ENCODE results near the gene SRRM4.
"Not testable (repeated sequence)": the region's sequence is repeated elsewhere in the genome, so short reads cannot be mapped to it uniquely, and the experiment has no call there.

Gene SRRM4

GRCh38 chr12:119011231-119011630 is 29.9 kb downstream of the SRRM4 start:
- DNase-seq, result no peak

GRCh38 chr12:119012179-119012578 is 30.8 kb downstream of the SRRM4 start:
- no peak for DNase-seq

DNA sequence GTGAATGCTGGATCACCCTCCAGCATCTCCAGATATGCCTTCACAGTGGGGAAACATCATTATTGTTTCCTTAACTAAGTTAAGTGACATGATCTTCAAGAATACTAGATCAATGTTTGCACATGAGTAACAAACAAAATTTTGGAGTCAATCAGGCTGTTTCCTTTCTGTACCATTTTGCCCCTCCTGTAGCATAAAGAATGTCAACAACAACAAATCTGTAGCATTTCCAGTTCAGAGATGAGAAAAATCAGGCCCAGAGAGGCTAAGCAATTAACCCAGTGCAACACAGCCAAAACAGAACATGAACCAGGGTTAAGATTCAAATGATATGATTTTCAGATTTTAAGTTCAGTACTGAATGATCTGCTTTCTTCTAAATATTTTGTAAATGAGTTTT is 31.7 kb downstream of the SRRM4 start:
- no peak for DNase-seq

DNA sequence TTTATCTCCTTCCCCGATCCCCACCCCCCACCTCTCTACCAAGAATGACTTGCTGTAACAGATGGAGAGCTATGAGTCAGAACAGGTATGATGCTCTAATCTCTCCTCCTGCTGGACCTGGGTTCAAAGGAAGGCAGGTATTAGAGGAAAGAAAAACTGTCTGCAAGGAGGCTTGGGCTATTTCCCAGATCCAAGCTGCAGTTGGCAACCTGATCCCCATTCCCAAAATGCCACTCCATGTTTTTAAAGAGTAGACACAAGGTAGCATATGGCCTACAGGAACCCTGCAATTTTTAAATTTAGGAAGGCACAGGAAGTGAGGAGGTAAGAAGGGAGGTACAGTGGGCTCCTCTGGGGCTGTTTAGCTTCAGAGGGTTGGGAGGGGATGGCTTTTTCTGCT is 33.0 kb downstream of the SRRM4 start:
- no peak for DNase-seq

GRCh38 chr12:119016715-119017114 is 35.4 kb downstream of the SRRM4 start:
- DNase-seq, result no peak

GRCh38 chr12:119019166-119019565 is 37.8 kb downstream of the SRRM4 start:
- DNase-seq, result no peak

- DNase-seq, result no peak
Measured at GRCh38 chr12:119020406-119021360, 39.3 kb downstream of the SRRM4 start.

DNA sequence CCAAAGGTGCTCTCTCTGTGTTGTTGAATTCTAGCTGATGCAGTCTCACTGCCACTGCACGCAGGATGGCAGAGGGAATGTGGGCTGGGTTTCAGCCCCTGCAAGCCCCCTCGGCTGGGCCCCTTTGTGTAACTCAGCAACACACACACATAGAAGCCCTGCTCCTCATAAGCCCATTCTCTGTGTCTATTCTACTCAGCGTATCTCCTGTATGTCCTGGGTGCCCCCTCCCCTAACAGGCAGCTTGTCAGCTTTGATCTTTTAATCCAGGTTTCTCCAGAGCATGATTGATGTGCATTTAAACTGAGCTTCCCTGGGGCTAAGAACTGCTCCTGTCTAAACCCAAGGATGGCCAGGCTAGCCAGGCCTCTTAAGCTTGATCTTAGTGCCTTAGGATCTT is 43.0 kb downstream of the SRRM4 start:
- DNase-seq, result no peak

- no peak for DNase-seq
Measured at GRCh38 chr12:119025786-119026185, 44.4 kb downstream of the SRRM4 start.

GRCh38 chr12:119033332-119033731 is 52.0 kb downstream of the SRRM4 start:
- DNase-seq, result not testable (repeated sequence)

- DNase-seq, result peak in 1 of 2 experiments; percentile 25
Measured at GRCh38 chr12:119036878-119037825, 55.8 kb downstream of the SRRM4 start.

DNA sequence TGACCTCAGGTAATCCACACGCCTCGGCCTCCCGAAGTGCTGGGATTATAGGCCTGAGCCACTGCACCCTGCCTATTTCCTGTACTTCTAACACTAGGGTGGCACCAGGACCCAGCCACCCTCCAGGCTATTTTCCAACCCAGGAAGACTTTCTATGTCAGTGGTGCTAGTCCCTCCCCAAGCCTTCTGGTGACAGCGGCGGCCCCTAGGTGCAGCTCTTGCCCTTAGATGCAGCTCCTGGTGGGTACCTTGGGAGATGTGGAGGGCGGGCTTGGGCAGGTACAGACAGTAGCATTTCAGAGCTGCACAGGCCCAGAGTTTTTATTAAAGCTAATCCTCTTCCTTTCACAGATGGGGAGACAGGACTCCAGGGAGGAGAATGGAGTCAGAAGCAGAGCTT is 62.8 kb downstream of the SRRM4 start:
- DNase-seq, result no peak

DNA sequence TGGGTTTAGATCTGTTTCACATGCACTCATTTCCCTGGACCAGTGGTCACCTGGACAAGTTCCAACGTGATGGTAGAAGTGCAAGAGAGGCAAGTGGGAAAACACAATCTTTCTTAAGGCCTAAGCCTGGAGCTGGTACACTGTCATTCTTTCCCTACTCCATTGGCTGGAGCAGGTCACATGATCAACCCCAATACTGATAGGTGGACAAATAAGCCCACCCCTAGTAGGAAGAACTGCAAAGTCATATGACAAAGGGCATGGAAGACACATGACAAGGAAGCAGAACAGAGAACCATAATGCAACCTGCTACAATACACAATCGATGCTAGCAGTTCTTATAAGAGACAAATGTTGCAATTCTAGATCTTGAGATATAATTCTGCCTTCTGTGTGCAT is 66.3 kb downstream of the SRRM4 start:
- no peak for DNase-seq

- DNase-seq, result no peak
Measured at GRCh38 chr12:119050663-119051062, 69.3 kb downstream of the SRRM4 start.

DNA sequence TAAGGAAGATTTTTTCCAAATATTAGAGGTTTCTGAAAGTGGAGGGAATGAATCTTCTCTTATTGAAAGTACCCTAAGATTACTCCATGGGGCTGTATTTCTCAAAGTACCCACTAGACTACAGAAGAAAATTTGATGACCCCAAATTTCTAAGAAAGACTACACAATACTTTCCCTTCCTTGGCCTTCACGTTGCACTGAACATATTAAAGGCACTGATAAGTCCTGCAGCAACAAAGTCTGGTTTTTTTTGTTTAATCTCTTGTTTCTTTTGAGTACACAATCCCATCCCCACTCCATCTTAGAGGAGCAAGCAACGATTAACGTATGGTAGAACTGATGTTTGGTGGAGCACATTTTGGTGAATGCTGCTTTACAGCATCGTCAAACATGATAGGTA is 70.1 kb downstream of the SRRM4 start:
- DNase-seq, result no peak

DNA sequence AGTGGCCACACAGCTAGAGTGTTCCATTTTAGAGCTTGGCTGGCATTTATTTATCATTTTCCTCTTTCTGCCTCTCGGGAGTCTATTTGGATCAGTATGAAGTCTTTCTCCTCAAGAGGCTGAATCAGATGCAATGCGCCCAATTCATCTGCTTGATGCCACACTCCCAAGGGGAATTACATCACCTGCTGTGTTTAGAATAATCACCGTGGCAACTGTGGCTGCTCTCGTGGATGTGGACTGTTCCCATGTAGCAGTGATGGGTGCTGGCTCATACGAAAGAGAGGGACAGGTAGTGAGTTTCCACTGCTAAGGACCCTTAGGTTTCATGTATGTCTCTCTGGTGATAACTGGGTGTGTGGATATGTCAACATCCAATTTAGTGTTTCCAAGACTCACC is 70.7 kb downstream of the SRRM4 start:
- DNase-seq, result no peak

- no peak for DNase-seq
Measured at GRCh38 chr12:119055977-119056376, 74.6 kb downstream of the SRRM4 start.

GRCh38 chr12:119060847-119061796 is 79.8 kb downstream of the SRRM4 start:
- peak; percentile 29 to 42 for DNase-seq

DNA sequence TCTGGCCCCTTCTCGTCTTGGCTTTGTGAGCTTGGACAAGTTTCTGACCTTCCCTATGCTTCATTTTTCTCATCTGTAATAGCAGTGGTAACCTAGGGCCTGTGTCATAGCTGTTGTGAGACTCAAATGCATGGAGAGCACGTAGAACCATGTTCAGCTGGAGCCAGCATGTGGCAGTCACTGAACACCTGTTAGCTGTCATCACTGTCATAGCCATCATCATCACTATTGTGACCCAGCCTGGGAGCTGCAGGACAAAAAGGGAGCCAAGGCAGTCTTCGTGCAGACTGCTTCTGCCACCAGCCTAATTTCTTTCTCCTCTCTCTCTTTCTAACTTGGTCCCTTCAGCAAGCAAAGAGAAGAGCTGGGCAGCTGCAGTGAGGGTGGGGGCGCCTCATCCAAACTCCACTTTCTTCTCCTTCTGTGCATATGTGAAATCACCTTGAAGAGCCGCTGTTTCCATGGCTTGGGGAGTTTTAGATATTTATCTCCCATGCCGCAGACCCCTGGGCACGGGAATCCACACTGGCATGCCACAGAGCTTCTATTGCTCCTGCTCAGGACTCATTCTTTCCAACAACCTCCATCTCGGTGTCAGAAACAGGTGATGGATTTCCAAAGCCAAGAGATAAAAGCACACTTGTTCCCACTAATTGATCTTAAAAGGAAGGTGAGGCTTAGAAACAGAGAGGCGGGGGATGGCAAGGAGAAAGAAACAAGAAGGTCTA is 87.0 kb downstream of the SRRM4 start:
- DNase-seq, result peak; percentile 32 to 59

GRCh38 chr12:119069147-119069642 is 87.9 kb downstream of the SRRM4 start:
- DNase-seq, result peak; percentile 53 to 71

DNA sequence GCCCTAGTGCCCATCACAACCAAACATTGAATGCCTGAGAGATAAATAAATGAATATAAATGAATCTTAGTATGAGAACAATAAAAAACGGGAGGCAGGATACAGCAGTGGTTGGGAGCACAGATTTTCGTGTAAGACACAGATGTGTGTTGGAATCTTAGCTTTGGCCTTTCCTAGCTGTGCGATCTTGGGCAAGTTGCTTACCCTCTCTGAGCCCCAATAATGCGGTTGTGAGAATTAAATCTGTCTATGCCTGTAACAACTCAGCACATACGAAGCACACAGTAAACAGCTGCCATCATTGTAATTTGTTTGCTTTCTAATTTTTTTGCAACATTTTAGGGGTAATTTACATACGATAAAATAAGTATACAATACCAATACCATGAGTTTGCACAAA is 89.8 kb downstream of the SRRM4 start:
- DNase-seq, result no peak
